Right atrium auricular region (tissue), 2 donors: Measurements from ENCODE around the gene CD74. TPM values are rescaled to one million over a fixed set of nuclear protein-coding genes. Genes with fewer than 3 reads are reported as not detected.

ENCODE experiments used
- DNase-seq: peaks from one replicate; pipeline ENCODE4 v3.0.0-alpha.2; 2019; ENCODE audit warnings: low spot score
- H3K27ac ChIP-seq, 2 donors: fragments of 200-600 bp; sonication (generic); 1 replicate in 1 of 2; 2 replicates in 1 of 2; pipeline ENCODE4 v1.5.1; 2016 to 2019
- H3K27me3 ChIP-seq, 2 donors: fragments of 200-600 bp; sonication (generic); one replicate each; pipeline versions ENCODE4 v1.5.1 to v1.6.0; 2017 to 2019
- H3K36me3 ChIP-seq: fragments of 200-600 bp; sonication (generic); one replicate; pipeline ENCODE4 v1.5.1; 2016
- H3K4me1 ChIP-seq, 2 donors: fragments of 200-600 bp; sonication (generic); one replicate each; pipeline versions ENCODE4 v1.5.1 to v1.6.0; 2017 to 2019
- H3K4me3 ChIP-seq, 2 donors: fragments of 200-600 bp; sonication (generic); 1 replicate in 1 of 2; 2 replicates in 1 of 2; pipeline ENCODE4 v1.5.1; 2017 to 2019; ENCODE audit warnings: mild to moderate bottlenecking in 1 of 2, moderate library complexity in 1 of 2
- H3K9me3 ChIP-seq, 2 donors: fragments of 200-600 bp; sonication (generic); one replicate each; pipeline ENCODE4 v1.5.1; 2019
- CTCF ChIP-seq, 2 donors: fragments of 200-600 bp; sonication (generic); IDR thresholded peaks; one replicate each; pipeline ENCODE4 v1.5.1; 2019; ENCODE audit warnings: antibody characterized with exemption in 2 of 2
- total RNA-seq, 2 donors: library from RNA; depleted of rRNA; stranded (reverse); fragments of >200 nt; gene quantifications; one replicate each; pipeline ENCODE4 v1.1.0, GENCODE V29; 2016

The CD74 gene
- total RNA-seq = 100 to 1,000 TPM; 268 to 424 TPM

DNA sequence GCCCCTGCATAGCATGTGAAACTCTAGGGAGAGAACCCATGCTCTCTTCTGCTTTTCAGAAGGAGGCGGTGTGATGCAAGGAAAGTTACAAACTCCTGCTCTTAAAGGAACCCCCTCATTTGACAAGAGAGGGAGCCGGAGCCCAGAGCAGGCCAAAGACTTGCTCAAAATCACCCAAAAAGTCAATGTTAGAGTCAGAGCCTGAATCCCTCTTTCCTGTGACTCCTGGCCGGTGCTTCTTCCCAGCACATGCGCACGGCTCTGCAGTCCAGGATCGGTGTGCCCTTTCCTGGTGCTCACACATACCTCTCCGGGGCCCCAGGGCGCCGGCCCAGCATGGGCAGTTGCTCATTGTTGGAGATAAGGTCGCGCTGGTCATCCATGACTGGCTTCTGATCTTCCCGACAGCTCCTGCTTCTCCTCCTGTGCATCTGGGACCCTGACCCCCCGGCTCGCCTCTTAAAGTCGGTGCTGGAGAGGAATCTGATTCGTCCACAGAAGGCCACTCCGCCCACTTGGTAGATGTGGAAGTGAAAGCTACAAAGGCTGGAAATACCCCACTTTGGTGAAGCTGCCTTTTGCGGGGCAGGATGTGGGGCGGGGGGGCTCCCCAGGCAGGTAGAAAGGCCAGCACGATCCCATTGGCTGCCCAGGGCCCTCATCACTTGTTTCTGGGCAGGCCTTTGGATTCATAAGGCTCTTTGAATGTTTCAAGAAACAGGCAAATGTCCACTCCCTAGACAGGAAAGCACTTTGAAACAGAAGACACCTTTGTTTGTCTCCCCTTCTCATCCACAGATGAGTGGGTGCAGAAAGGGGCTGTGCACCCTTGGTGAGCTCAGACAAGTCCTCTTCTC lies at the start of gene CD74:
Gene CD74, minus strand, starts transcription at position 592 of the 857 bp plus-strand sequence. Its CDS starts 161 bp downstream, at position 431.
- no peaks in the 10 kb centered on the region for H3K36me3 ChIP-seq
- peak; percentile 86 for DNase-seq
- H3K4me3 ChIP-seq = peak within 1 kb of the TSS; percentile 39 to 50
- peak within 1 kb of the TSS; percentile 80 to 84 for H3K27ac ChIP-seq
- TF ChIP-seq CTCF (IDR thresholded peaks at IDR 0.05) = no peak
- no peaks in the 10 kb centered on the region for H3K27me3 ChIP-seq
- peaks cover 0 to 31% of the 10 kb centered on the region in 2 donors for H3K4me1 ChIP-seq
- no peaks in the 10 kb centered on the region for H3K9me3 ChIP-seq

GRCh38 chr5:150461231-150461630 lies 48.5 kb upstream of the CD74 start:
- Histone ChIP-seq H3K36me3 (no peaks in the 10 kb centered on the region), H3K9me3 (no peaks in the 10 kb centered on the region), H3K27me3 (no peaks in the 10 kb centered on the region), H3K4me1 (peaks cover 0 to 26% of the 10 kb centered on the region in 2 donors), H3K4me3 (no peak overlapping the region), H3K27ac (no peak overlapping the region)
- DNase-seq = no peak
- TF ChIP-seq CTCF (IDR thresholded peaks at IDR 0.05) = no peak

GRCh38 chr5:150460781-150461180 lies 48.1 kb upstream of the CD74 start:
- Histone ChIP-seq H3K36me3 (no peaks in the 10 kb centered on the region), H3K9me3 (no peaks in the 10 kb centered on the region), H3K27me3 (no peaks in the 10 kb centered on the region), H3K27ac (no peak overlapping the region), H3K4me1 (peaks cover 0 to 26% of the 10 kb centered on the region in 2 donors), H3K4me3 (no peak overlapping the region)
- TF ChIP-seq CTCF (IDR thresholded peaks at IDR 0.05) = no peak
- DNase-seq = no peak

GRCh38 chr5:150458802-150459557 lies 46.3 kb upstream of the CD74 start:
- Histone ChIP-seq H3K9me3 (no peaks in the 10 kb centered on the region), H3K27me3 (no peaks in the 10 kb centered on the region), H3K4me1 (peaks cover 0 to 8% of the 10 kb centered on the region in 2 donors), H3K4me3 (peak overlapping the region in 1 of 2 donors; percentile 37), H3K27ac (no peak overlapping the region), H3K36me3 (no peaks in the 10 kb centered on the region)
- TF ChIP-seq CTCF (IDR thresholded peaks at IDR 0.05) = peak; percentile 88 to 96
- peak; percentile 78 for DNase-seq

DNA sequence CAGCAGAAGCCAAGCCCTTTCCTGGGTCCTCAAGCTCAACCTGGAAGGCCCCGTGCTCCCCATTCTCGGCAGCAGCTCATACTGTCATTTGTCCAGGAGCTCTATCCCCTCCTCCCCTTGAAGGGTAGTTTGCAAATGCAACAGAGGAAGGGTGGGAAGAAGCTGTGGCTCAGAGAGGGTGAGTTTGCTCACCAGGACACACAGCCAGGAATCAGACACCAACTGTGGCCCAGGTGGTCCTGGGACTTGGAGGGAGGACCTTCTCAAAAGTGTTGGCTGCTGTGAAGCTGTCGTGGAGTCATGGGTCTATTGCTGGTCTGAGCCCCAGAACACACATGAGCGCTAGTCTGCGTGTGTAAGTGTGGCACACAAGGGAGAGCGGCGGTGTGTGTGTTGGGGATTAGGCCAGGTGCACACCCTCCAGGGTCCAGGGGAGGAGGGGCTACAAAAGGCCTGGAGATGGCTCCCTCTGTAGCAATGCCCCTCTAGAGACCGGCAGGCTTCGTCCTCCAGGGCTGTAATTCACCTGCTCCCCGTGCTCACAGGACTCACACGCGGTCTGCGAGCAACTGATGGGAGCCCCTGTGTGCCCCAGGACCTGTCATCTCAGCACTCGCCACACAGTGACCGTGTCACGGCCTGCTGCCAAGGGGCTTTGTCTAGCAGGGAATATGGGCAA lies 45.0 kb upstream of the CD74 start:
- H3K4me3 ChIP-seq = no peak overlapping the region
- no peak for DNase-seq
- no peak for TF ChIP-seq CTCF (IDR thresholded peaks at IDR 0.05)
- H3K36me3 ChIP-seq = no peaks in the 10 kb centered on the region
- H3K4me1 ChIP-seq = peaks cover 0 to 8% of the 10 kb centered on the region in 2 donors
- H3K27ac ChIP-seq = no peak overlapping the region
- no peaks in the 10 kb centered on the region for H3K27me3 ChIP-seq
- no peaks in the 10 kb centered on the region for H3K9me3 ChIP-seq
